ENCODE data around the gene TTC7B. TPM values are rescaled to one million over a fixed set of nuclear protein-coding genes. Genes with fewer than 3 reads are reported as not detected.

Gene TTC7B
- total and polyA plus RNA-seq, 2 of the 8 experiments (the other 6 are each of a cell fraction or from before 2014, with no cell fraction given), result 23.7 to 34.0 TPM

DNA sequence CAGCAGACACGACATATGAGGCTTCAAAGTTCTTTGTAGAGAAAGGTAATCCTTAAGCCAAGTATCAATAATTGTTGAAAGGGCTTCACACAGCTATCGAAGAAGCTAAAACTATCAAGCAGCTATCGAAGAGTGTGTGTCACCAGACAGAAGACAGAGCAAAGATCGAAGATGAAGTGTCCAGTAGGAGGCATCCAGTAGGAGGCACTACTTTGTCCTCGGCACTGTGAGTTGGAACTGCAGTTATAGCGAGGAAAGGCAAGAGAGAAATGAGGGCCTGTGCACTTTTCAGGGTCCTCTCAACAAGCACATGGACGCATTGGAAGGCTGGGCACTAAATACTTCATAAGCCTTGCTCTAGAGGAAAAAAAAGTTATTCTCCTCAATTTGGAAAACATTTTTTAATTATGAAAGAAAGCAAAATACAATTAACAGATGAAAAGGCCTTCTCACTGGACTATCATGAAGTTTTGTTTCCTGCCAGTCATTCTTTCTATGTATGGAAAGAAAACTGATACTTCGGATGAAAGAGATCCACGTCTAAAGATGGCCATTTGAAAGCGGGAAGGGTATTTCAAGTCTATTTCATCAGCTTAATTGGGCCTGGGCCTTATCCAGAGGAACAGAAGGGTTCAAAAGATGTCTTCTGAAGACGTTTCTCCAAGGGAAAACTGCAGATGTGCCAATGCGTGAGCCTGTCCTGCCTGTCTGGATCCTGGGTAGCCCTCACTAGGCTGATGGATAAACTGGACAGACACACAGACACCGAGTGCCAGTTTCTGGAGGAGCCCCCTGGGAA, 244.9 kb downstream of the TTC7B start:
- no peaks in the 10 kb centered on the region for H3K79me2 ChIP-seq (ENCODE audit: control insufficient read depth in 1 of 2, insufficient read depth in 2 of 2, low read length in 2 of 2)
- H3K27ac ChIP-seq (ENCODE audit: low read depth, low read length), result no peak overlapping the region
- H2BK15ac ChIP-seq (ENCODE audit: low read length), result no peak overlapping the region
- H3K4me3 ChIP-seq (ENCODE audit: extremely low read depth in 1 of 4, insufficient read depth in 2 of 4, low read depth in 3 of 4, low read length in 4 of 4), result no peak overlapping the region
- H3K79me1 ChIP-seq (ENCODE audit: low read depth, low read length), result no peaks in the 10 kb centered on the region
- no peak overlapping the region for H3K23ac ChIP-seq (ENCODE audit: insufficient read length)
- H2AK5ac ChIP-seq (ENCODE audit: low read depth, low read length), result no peak overlapping the region
- ChIA-PET POLR2A (ENCODE audit: partially characterized antibody) (no interaction called here), CTCF (ENCODE audit: partially characterized antibody) (interaction anchor here (0.7 to 4.1 kb wide), 17 partner anchors 9 to 127 kb away, joined by 3 to 15 read pairs (median 4); no protein-coding TSS in a partner anchor)
- WGBS, 2 experiments (ENCODE audit: extremely low coverage in 1 of 2, insufficient coverage in 1 of 2, insufficient read length in 1 of 2, insufficient replicate concordance in 2 of 2, low coverage in 1 of 2, low lambda C conversion rate in 2 of 2, missing lambda C conversion rate in 1 of 2), result 84% methylated on average over 13 of the region's 13 CpGs; no CpG with 5 or more reads in 1 of the 2 experiments
- H3K9me3 ChIP-seq (ENCODE audit: insufficient read depth in 2 of 2, low read depth in 1 of 2, low read length in 1 of 2), result no peaks in the 10 kb centered on the region
- H2BK120ac ChIP-seq (replicated peaks; ENCODE audit: low read depth, low read length), result no peak overlapping the region
- no peak overlapping the region for H2BK5ac ChIP-seq (ENCODE audit: low read depth, low read length)
- H3K14ac ChIP-seq (ENCODE audit: insufficient read length), result no peak overlapping the region
- no peak for DNase-seq (ENCODE audit: low read depth in 1 of 2, low spot score in 2 of 2)
- no peak overlapping the region for H4K8ac ChIP-seq (ENCODE audit: extremely low read depth, insufficient read depth, low read length)
- H3K9ac ChIP-seq (replicated peaks in 1 of 4; ENCODE audit: extremely low read depth in 1 of 4, low read depth in 3 of 4, low read length in 3 of 4), result no peak overlapping the region
- H2BK20ac ChIP-seq (ENCODE audit: low read length), result no peak overlapping the region
- H3K23me2 ChIP-seq (ENCODE audit: low read depth, low read length), result no peaks in the 10 kb centered on the region
- no peak overlapping the region for H3K18ac ChIP-seq (ENCODE audit: extremely low read depth, low read length)
- H2BK12ac ChIP-seq (ENCODE audit: low read depth, low read length), result no peak overlapping the region
- H3K27me3 ChIP-seq (replicated peaks in 1 of 4; ENCODE audit: control insufficient read depth in 3 of 4, extremely low read depth in 1 of 4, insufficient read depth in 3 of 4, low read length in 3 of 4), result 0 out of 7 replicates have a peak, but pooled peaks cover 0 to 5% (median 0%) of the 10 kb centered on the region in 4 experiments
- no peaks in the 10 kb centered on the region for H4K20me1 ChIP-seq (replicated peaks in 1 of 2; ENCODE audit: control insufficient read depth in 1 of 2, insufficient read depth in 2 of 2, low read length in 2 of 2)
- H3K56ac ChIP-seq (replicated peaks; ENCODE audit: insufficient read length, low read depth, low read length), result no peak overlapping the region
- H2AFZ ChIP-seq (ENCODE audit: low read length), result no peak overlapping the region
- H4K91ac ChIP-seq (replicated peaks; ENCODE audit: insufficient read length, low read length), result no peak overlapping the region
- H3K4me1 ChIP-seq (replicated peaks in 1 of 4; ENCODE audit: control insufficient read depth in 3 of 4, insufficient read depth in 4 of 4, low read length in 3 of 4), result peaks cover 12 to 34% (median 22%) of the 10 kb centered on the region in 4 experiments
- no peak overlapping the region for H3K4ac ChIP-seq (replicated peaks; ENCODE audit: insufficient read length, low read depth, low read length)
- no peak overlapping the region for H3K4me2 ChIP-seq (ENCODE audit: insufficient read depth in 1 of 2, low read depth in 2 of 2, low read length in 2 of 2)
- FAIRE-seq, result peak; percentile 76
- H4K5ac ChIP-seq (ENCODE audit: insufficient read length, low read depth, low read length), result no peak overlapping the region
- H3K36me3 ChIP-seq (ENCODE audit: control insufficient read depth in 2 of 4, insufficient read depth in 4 of 4, low read length in 3 of 4), result no peaks in the 10 kb centered on the region
